Cortex of kidney (tissue), 1 donor: ENCODE measurements around the gene PHF12.
"Not testable (repeated sequence)": the region's sequence is repeated elsewhere in the genome, so short reads cannot be mapped to it uniquely, and the experiment has no call there.

Experiments used
- DNase-seq: peaks from one replicate; lab custom pipeline; 2025; lab: John Stamatoyannopoulos, UW

The PHF12 gene

DNA sequence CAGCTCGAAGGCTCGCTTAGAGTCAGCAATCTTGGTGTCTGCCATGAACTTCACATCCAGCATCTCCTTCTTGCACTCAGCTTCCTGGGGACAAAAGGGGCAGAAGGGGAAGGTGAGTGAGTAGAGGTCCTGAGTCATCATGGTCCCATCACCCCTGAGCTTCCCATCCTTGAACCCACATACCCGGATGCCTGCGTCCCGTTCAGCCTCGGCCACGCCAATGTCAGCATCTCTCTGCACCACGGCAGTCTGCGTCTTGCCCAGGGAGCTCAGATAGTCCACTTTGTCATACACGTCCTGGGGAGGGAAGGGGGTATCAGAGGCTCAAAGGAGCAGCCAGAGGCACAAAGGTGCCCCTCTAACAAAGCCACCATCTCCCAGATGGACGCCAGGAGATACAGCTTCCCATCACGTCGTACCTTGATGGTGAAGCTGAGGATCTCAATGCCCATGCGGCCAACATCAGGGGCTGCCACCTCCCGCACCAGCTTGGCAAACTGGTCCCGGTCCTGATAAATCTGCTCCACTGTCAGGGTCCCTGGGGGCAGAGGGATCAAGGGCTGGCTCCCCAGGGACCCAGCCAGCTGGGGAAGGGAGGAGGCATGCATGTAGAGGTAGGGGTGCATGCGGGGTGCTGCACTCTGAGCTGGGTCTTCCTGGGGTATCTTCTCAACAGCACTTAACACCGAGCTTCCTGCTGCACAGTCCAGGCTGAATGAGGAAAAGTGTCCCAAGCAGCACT is 69.0 kb downstream of the PHF12 start:
- no peak for DNase-seq

DNA sequence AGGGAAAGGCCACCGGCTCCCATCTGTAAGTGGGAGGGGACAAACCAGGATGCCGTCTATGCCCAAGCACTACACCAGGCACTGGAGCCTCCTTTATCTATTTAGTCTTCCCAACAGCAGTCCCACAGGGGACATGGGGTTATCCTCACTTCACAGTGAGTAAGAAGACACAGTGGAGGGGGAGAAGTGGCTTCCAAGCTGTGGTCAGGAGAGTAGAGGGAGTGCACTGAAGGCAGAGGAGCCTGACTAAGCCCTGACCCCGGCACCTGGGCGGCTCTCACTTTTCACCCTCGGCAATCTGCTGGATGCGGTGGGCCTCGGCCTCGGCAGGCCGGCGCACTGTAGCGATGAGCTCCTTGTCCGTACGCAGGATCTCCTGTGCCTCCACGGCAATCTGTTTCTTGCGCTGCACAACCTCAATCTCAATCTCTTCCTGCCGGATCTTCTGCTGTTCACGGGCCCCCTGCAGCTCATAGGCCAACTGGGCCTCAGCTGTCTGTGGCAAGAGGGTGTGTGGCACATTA is 69.7 kb downstream of the PHF12 start:
- no peak for DNase-seq

DNA sequence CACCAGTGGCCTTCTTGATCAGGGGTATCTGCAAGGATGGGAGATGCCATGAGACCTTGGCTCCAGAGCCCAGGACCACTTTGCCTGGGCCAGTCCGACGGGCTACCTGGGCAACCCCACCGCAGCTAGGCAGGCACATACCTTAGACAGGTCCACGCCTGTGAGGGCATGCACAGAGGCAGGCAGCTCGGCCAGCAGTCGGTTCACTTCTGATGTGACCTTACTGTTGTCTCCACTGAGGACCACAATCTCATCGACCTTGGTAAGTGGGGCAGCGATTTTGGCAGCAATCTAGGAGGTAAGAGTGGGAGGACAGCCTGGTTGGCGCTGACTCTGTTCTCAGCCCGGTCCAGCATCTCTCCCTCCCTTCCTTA is 70.8 kb downstream of the PHF12 start:
- DNase-seq = no peak

DNA sequence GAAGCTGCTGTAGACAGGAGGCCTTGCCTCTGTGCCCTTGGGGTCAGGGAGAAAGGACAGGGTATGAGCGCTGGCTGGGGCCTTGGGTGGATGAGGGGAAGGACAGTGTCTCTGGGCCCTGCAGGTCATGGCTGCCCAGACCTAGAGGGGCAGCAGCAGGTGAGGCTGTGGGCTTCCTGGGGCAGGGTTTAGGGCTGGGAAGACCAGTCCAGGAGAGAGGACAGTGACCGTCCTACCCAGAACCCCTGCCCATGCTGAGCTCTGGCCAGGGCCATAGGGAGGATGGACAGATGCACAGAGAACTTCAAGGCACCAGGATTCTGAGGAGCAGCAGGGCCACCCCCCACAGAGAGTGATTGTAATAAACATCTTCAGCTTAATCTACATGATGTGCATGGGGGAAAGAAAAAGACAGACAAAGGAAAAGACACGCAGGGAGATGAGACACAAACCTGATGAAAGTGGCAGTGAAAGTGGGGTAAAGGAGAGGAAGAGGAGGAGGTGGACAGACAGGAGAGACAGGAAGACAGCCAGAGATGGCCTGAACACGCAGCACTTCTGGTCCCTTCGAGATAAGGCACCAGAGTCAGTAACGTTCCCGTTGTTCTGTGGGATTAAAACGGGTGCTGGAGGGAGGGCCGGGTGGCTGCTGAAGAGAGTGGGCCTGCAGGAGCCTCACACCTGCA is 71.3 kb downstream of the PHF12 start:
- no peak for DNase-seq

DNA sequence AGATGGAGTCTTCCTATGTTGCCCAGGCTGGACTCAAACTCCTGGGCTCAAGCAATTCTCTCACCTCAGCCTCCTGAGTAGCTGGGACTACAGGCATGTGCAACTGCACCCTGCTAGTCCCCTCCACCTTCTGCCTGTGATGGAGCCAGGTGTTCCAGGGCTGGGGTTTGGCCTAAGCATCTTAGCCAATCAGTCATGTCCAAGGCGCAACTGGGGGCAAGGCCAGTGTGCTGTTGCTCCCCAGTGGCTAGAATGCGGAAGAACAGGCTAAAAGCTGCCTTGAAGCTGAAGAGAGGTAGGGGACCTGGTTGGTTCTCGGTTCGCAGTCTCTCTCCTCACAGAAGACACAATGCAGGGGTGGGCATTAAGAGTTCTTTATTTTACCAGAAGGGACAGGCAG is 72.3 kb downstream of the PHF12 start:
- DNase-seq = no peak

DNA sequence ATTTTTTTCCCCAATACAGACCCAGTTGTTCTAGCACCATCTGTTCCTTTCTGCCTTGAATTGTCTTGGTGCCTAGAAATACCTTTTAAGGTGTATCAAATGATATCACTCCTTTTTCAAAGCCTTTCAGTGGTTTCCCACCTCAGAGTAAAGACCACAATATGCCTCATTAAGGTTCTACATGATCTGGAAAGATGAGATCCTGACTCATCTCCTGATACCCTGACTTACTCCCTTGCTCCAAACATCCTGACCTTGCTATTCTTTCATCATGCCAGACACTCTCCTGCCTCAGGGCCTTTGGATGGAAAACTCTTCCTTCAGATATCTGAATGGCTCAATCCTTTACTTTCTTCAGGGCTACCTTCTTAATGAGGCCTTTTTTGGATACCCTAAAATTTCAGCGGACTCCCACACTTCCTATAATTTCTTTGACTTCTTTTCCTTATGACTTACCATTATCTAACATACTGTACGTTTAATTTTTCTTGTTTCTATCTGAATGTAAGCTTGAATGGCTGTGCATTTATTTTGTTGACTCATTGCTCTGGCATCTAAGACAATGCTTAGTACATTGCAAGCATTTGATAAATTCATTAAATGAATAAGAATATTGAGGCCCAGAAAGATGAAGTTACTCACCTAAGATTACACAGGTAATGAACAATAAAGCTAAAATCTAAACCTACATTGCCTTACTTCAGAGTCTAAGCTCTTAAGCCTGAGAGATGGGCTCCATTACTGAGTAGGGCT is 73.0 kb downstream of the PHF12 start:
- DNase-seq = no peak

DNA sequence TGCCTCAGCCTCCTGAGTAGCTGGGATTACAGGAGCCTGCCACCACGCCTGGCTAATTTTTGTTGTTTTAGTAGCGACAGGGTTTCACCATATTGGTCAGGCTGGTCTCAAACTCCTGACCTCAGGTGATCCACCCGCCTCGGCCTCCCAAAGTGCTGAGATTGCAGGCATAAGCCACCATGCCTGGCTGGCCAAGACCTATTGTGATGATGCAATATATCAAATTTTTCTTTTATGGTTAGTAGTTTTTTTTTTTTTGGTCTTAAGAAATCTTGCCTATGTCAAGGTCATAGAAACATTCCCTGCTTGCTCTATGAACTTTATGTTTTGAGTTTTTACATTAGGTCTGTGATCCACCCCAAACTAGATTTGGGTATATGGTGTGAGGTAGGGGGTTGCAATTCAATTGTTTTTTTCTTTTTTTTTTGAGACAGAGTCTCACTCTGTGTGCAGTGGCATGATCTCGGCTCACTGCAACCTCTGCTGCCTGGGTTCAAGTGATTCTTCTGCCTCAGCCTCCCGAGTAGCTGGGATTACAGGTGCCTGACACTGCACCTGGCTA is 74.1 kb downstream of the PHF12 start:
- DNase-seq = not testable (repeated sequence)

DNA sequence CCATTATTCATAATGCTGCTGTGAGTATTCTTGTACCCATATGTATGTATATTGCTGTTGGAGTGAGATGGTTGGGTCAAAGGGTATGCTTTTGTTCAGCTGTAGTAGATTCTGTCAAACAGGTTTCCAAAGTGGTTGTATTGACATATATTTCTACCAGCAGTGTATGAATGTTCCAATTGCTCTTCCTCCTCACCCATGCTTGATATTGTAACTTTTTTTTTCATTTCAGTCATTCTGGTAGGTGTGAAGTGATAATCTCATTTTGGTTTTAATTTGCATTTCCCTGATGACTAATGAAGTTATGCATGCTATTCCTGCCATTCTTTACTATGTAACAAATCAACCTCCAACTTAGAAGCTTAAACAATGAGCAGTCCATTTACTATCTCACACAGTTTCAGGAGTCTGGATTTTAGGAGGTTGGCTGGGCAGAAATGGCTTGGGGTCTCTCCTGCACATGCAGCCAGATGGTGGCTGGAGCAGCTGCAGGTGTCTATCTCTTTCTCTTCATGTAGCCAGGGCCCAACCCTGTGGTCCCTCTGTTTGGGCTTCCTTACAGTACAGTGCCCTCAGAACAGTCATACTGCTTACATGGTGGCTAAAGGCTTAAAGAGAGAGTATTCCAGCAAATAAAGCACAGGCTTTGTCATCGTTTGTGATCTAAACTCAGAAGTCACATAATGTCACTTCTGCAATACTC is 75.3 kb downstream of the PHF12 start:
- no peak for DNase-seq

DNA sequence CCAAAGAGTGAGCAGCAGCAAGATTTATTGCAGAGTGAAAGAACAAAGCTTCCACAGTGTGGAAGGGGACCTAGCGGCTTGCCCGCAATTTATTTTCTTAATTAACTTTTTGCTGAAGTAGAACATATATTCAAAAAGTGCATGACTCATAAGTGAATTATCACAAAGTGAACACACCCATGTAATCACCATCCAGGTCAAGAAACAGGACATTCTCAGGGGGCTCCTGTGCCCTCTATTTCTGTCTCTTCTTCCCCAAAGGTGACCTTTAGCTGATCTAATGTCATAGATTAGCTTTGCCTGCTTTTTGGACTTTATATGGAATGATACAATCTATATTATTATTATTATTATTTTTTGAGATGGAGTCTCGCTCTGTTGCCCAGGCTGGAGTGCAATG is 76.6 kb downstream of the PHF12 start:
- no peak for DNase-seq

DNA sequence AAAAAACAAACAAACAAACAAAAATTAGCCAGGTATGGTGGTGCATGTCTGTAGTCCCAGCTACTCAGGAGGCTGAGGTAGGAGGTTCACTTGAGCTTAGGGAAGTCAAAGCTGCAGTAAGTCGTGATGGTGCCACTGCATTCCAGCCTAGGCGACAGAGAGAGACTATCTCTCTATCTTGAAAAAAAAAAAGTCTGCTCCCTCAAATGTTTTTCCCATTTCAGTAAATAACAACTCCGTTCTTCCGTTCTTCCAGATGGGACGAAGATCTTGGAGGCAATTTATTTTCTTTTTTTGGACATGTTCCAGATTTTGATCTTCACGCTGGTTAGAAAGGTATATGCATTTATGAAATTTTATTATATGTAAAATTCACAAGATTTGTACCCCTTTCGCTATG is 77.5 kb downstream of the PHF12 start:
- DNase-seq = no peak

DNA sequence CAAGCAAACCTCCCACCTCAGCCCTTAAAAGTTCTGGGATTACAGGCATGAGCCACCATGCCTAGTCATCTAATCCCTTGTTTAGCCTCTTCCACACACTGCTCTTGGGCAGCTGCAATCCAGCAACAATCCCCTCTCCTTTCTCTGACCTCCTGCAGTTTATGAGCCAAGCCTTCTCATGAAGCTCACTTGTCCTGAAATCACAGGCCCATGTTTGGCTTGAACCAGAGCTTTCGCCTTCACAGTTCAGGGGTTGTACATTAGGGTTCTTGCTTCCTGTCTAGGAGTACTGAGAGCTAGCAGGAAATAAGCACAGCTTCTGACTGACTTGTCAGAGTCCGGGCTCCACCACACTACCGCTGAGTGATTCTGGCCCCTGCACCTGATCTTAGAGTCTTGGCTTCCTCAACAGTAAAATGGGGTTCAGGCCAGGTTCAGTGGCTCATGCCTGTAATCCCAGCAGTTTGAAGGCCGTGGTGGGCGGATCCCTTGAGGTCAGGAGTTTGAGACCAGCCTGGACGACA is 80.2 kb downstream of the PHF12 start:
- no peak for DNase-seq

DNA sequence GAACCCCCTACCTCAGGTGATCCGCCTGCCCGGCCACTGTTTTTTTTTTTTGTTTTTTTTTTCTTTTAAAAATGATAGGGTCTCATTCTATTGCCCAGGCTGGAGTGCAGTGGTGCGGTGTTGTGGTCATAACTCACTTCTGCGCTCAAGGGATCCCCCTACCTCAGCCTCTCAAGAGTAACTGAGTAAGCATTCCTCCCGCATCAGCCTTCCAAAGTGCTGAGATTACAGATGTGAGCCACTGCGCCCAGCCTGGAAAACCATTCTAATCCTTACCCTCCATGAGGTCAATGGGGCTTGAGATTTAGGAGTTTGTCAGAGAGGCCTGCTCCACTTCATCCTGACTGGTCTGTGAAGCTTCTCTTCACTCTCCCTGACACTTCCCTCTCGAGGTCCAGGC is 84.0 kb downstream of the PHF12 start:
- no peak for DNase-seq

DNA sequence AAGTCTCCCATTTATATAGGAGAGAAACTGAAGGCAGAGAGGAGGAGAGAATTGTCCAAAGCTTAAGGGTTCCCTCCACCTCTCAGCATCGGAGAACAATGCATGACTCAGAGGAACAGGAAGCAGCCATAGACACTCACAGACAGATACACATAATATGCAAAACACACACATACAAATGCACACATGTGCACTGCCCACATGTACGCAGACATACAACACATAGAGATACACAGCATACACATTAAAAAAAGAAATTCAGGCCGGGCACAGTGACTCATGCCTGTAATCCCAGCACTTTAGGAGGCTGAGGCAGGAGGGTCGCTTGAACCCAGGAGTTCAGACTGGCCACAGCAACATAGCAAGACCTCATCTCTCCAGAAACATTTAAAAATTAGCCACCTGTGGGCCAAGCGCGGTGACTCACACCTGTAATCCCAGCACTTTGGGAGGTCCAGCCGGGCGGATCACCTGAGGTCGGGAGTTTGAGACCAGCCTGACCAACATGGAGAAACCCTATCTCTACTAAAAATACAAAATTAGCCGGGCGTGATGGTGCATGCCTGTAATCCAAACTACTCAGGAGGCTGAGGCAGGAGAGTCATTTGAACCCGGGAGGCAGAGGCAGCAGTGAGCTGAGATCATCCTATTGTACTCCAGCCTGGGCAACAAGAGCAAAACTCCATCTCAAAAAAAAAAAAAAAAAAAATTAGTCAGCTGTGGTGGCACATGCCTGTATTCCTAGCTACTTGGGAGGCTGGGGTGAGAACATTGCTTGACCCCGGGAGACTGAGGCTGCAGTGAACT is 85.2 kb downstream of the PHF12 start:
- no peak for DNase-seq

DNA sequence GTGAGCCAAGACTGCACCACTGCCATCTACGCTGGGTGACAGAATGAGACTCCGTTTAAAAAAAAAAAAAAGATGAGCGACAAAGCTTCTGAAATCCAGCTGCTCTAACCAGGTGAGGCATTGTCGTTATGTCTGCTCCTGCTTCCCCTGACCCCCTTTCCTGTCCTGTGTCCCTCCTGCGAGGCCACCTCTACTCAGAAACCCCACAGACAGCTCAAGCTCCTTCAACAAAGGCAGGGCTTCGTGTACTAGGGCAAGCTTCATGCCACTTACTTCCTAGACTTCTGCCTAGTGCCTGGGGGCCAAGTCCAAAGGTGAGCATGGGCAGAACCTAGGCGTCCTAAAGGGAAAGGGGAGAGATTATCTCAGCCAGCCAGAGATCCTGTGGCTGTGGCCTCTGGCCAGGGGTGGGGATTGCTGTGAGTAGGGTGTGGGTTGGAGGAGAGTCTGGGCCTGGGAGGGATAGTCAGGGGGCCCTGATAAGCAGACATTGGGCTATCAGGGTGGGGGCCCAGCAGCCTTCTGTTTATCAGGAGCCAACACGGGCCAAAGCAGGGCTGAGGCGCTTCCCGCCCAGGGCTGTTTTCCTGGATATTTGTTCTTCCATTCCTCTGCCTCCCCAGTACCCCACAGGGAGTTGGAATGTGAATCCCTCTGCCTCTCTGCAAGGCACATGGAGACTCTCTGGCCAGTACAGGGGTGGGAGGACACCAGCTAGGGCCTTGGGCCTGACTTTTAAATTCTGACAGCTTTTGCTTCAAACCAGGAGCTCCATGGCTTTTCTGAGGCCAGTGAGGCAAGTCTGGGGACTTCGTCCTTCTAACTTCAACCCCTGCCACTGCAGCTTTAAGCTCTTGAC is 86.1 kb downstream of the PHF12 start:
- no peak for DNase-seq

DNA sequence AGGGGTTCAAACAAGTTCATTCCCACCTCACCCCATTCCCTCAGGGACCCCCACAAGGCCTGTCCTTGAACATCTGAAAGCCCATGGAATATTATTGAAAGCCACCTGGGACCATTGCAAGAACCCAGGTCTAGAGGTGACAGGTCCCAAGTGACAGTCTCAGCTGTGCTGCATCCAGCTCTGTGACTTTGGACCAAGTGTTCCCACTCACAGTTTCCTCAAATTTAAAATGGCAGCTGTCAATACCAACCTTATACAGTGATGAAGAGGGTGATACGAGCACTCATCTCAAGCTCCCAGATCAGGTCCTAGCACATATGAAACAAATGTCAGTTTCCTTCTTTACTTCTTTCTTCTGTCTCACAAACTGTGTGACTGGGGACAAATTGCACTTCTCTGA is 87.4 kb downstream of the PHF12 start:
- DNase-seq = no peak

DNA sequence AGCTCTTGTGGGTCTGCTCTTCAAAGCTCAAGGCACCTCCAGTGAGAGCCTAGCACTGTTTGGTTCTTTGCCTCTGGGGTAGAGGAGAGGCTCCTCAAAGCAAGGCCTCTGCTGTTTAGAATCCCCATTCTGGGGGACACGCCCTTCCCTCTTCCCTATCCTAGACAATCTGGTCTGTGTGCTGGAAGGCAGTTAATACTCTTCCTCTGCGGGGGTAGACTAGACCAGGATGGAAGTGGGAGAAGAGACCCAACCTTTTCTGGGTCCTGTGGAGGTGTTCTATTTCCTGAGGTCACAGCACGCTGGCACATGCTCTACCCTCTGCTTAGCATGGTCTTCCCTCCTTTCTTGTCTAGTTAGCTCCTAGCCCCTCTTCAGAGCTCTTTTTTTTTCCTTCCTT is 88.8 kb downstream of the PHF12 start:
- no peak for DNase-seq

DNA sequence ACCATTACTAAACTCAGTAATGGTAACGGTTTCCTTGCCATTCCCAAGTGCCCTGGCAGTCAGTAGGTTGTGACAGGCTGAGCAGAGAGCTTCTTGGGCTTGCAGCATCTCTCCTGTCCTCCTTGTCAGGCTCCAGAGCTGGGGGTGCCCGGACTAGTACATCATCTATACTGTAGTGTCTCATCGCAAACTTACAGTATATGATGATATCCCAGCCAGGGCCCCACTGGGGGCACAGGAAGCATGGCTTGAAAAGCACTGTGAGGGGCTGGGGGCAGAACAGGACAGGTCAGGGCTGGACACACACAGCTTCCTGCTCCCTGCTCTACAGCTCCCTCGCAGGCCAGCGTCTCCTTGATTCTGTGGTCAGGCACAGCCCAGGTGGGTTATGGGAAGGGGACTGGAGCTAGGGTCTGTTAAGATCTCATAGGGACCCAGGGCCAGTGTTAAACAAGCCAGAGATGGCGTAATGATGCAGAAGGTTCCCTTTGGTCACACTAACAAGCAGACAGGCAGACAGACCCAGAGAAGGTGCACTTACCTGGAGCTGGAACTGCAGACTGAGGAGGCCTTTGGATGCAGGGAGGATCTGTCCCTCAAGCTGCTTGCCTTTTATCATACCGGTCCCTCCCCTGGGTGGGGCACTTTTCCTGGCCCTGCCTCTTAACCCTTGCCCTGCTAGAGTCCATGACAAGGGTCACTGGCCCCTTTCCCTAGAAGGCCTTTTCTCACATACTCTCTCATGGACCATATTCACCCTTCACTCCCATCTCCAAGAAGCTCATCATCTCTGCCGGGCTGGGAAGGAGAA is 89.7 kb downstream of the PHF12 start:
- DNase-seq = no peak

DNA sequence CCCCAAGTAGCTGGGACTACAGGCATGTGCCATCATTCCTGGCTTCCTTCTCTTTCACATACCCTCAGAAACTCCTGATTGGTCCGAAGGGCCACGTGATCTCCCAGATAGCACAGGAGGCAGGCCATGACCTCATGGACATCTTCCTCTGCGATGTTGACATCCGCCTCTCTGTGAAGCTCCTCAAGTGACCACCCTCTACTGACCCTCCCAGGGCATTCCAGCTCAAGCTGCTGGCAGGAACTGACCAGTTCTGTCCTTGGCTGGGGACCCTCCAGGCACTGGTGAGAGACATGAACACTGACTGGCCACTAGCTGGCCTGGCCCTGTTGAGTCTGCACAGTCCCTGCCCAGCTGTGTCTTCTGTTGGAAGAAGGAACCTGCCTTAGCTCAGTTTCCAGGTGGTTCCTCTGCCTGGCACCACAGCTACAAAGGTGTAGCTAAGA is 90.9 kb downstream of the PHF12 start:
- DNase-seq = no peak

DNA sequence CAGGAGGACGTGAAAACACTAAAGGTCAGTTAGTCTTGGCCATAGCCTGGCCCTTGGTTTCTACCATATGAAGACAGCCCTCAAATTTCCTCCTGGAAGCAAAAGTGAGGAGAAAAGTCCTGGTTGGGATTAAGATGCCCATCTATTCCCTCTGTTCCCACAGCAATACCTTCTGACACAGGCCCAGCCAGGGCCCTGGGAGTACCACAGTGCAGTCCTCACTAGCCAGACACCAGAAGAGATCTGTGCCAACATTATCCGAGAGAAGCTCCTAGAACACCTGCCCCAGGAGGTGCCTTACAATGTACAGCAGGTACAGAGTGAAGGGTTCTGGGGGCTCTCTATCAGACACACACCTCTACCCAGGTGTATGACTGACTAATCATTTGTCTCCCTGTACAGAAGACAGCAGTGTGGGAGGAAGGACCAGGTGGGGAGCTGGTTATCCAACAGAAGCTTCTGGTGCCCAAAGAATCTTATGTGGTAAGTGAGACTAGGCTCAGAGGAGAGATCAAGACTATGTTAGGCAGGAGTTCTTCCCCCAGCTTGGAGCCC is 92.4 kb downstream of the PHF12 start:
- DNase-seq = no peak
